Peyer's patch (tissue), 4 donors: ENCODE measurements around the gene RGS5. TPM values are rescaled to one million over a fixed set of nuclear protein-coding genes. Genes with fewer than 3 reads are reported as not detected.

Experiments
- DNase-seq, 3 donors: peaks; one replicate each; pipeline ENCODE4 v3.0.0-alpha.2; 2017 to 2019
- H3K27ac ChIP-seq, 4 donors: fragments of 200-600 bp; sonication (generic); one replicate each; pipeline ENCODE4 v1.5.1; 2016 to 2019
- H3K27me3 ChIP-seq, 2 donors: fragments of 200-600 bp; sonication (generic); one replicate each; pipeline ENCODE4 v1.5.1; 2019
- H3K36me3 ChIP-seq, 3 donors: fragments of 200-600 bp; sonication (generic); one replicate each; pipeline ENCODE4 v1.5.1; 2016 to 2019
- H3K4me1 ChIP-seq, 4 donors: fragments of 200-600 bp; sonication (generic); one replicate each; pipeline ENCODE4 v1.5.1; 2016 to 2019
- H3K4me3 ChIP-seq, 4 donors: fragments of 200-600 bp; sonication (generic); 1 replicate in 3 of 4; 2 replicates in 1 of 4; pipeline ENCODE4 v1.5.1; 2016 to 2019; ENCODE audit warnings: mild to moderate bottlenecking in 1 of 4
- H3K9me3 ChIP-seq, 4 donors: fragments of 200-600 bp; sonication (generic); one replicate each; pipeline ENCODE4 v1.5.1; 2016 to 2019; ENCODE audit warnings: mild to moderate bottlenecking in 1 of 4
- CTCF ChIP-seq, 6 experiments: fragments of 450-650 bp in 4 of 6; fragments of 200-600 bp in 2 of 6; sonication (generic) in 1 of 6; IDR thresholded peaks; one replicate each; pipeline ENCODE4 v1.5.1; 2017 to 2019; ENCODE audit warnings: antibody characterized with exemption in 6 of 6, mild to moderate bottlenecking in 3 of 6, moderate library complexity in 1 of 6
- POLR2A ChIP-seq, 2 donors: fragments of 450-650 bp; IDR thresholded peaks; one replicate each; pipeline ENCODE4 v1.5.1; 2017; ENCODE audit warnings: antibody characterized with exemption in 2 of 2, mild to moderate bottlenecking in 2 of 2, moderate library complexity in 2 of 2
- total RNA-seq, 4 donors: library from RNA; depleted of rRNA; stranded (reverse); fragments of >200 nt; gene quantifications; one replicate each; pipeline ENCODE4 v1.1.0, GENCODE V29; 2016

Gene RGS5
- total RNA-seq, 4 donors from 2014 or later = 13.1 to 56.9 (median 31.7) TPM

- TF ChIP-seq POLR2A (IDR thresholded peaks at IDR 0.05) = no peak
- TF ChIP-seq CTCF (IDR thresholded peaks at IDR 0.05) = no peak
- Histone ChIP-seq H3K4me3 (no peak overlapping the region), H3K9me3 (no peaks in the 10 kb centered on the region), H3K36me3 (no peaks in the 10 kb centered on the region), H3K27me3 (no peaks in the 10 kb centered on the region), H3K4me1 (no peaks in the 10 kb centered on the region), H3K27ac (no peak overlapping the region)
- DNase-seq = no peak
Measured at GRCh38 chr1:163182330-163182949, 20.3 kb downstream of the RGS5 start.

- Histone ChIP-seq H3K4me3 (no peak overlapping the region), H3K36me3 (no peaks in the 10 kb centered on the region), H3K27me3 (no peaks in the 10 kb centered on the region), H3K27ac (peak overlapping the region in 1 of 4 donors; percentile 28), H3K4me1 (no peaks in the 10 kb centered on the region), H3K9me3 (no peaks in the 10 kb centered on the region)
- DNase-seq = no peak
- TF ChIP-seq CTCF (IDR thresholded peaks at IDR 0.05) = no peak
- no peak for TF ChIP-seq POLR2A (IDR thresholded peaks at IDR 0.05)
Measured at GRCh38 chr1:163178628-163179027, 24.1 kb downstream of the RGS5 start.

- TF ChIP-seq POLR2A (IDR thresholded peaks at IDR 0.05) = no peak
- TF ChIP-seq CTCF (IDR thresholded peaks at IDR 0.05) = no peak
- H3K4me3 ChIP-seq = no peak overlapping the region
- H3K27ac ChIP-seq = no peak overlapping the region
- no peak for DNase-seq
- H3K9me3 ChIP-seq = no peaks in the 10 kb centered on the region
- H3K4me1 ChIP-seq = no peaks in the 10 kb centered on the region
- no peaks in the 10 kb centered on the region for H3K36me3 ChIP-seq
- H3K27me3 ChIP-seq = no peaks in the 10 kb centered on the region
Measured at GRCh38 chr1:163176797-163177196, 25.9 kb downstream of the RGS5 start.

- H3K4me3 ChIP-seq = no peak overlapping the region
- TF ChIP-seq POLR2A (IDR thresholded peaks at IDR 0.05) (no peak), CTCF (IDR thresholded peaks at IDR 0.05) (peak in 5 of 6 experiments; percentile 25 to 69 (median 56))
- H3K36me3 ChIP-seq = no peaks in the 10 kb centered on the region
- H3K27ac ChIP-seq = peak overlapping the region in 1 of 4 donors; percentile 49
- H3K9me3 ChIP-seq = no peaks in the 10 kb centered on the region
- DNase-seq = peak in 2 of 3 donors; percentile 52 to 65
- H3K4me1 ChIP-seq = no peaks in the 10 kb centered on the region
- no peaks in the 10 kb centered on the region for H3K27me3 ChIP-seq
Measured at GRCh38 chr1:163174524-163175437, 27.9 kb downstream of the RGS5 start.

GRCh38 chr1:163173121-163173520 lies 29.6 kb downstream of the RGS5 start:
- no peak for TF ChIP-seq POLR2A (IDR thresholded peaks at IDR 0.05)
- no peak for TF ChIP-seq CTCF (IDR thresholded peaks at IDR 0.05)
- H3K27ac ChIP-seq = peak overlapping the region in 1 of 4 donors; percentile 18
- DNase-seq = no peak

More at GRCh38 chr1:163173121-163173520, 29.6 kb downstream of the RGS5 start:
- Histone ChIP-seq H3K9me3 (no peaks in the 10 kb centered on the region), H3K4me3 (no peak overlapping the region), H3K36me3 (no peaks in the 10 kb centered on the region), H3K4me1 (no peaks in the 10 kb centered on the region), H3K27me3 (no peaks in the 10 kb centered on the region)
